HG02759 (cell line): ENCODE results near the gene EHMT1.
"Not testable (repeated sequence)": the region's sequence is repeated elsewhere in the genome, so short reads cannot be mapped to it uniquely, and the experiment has no call there.

Experiments used
- ATAC-seq: cut with Tn5 transposase; IDR thresholded peaks from one replicate; pipeline ENCODE4 v1.9.1; 2021; ENCODE audit warnings: mild to moderate bottlenecking, moderate library complexity; ENCODE audit not compliant: unreplicated experiment

Gene EHMT1

GRCh38 chr9:137880160-137880975, 261.6 kb downstream of the EHMT1 start:
- no peak for ATAC-seq

- ATAC-seq = no peak
These were observed 262.2 kb downstream of the EHMT1 start for GRCh38 chr9:137880976-137881530.

DNA sequence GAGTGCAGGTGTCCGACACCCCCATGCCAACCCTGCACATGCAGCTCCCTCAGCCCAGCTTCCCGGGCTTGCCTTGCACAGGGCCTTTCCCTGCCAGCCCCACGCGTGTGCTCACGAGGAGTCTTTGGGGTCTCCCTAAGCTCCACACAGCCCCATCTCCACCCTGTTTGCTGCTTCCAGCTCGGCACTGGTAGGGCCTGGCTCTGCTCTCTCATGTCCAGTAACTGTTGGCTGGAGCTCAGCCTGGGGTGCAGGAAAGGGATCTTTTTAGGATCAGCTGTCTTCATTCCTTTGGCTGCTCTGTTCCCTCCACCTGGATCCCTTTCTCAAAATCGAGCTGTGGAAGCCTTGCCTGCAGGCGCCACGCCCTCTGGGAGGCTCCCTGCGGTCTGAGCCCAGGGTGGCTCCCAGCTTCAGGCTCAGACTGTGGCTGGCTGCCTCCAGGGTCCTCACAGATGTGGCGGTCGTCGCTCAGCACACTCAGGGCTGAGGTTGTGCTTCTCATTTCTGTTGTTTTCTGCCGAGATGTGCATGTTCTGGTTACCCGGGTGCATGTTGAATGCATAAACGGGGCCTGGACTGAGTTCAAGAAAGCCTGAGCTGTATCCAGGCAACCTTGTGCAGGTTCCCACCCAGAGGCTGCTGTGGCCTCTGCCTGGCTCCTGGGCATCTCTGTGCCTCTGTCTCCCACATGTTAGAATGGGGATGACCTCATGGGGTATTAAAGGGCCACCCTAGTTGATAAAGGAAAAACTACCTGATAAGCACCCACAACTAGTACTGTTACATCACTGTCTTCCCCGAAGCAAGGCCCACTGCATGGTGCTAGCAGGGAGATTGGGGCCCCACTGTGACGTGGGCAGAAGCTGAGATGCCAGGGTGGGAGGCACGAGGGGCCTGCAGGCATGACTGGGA, 263.0 kb downstream of the EHMT1 start:
- ATAC-seq = no peak

DNA sequence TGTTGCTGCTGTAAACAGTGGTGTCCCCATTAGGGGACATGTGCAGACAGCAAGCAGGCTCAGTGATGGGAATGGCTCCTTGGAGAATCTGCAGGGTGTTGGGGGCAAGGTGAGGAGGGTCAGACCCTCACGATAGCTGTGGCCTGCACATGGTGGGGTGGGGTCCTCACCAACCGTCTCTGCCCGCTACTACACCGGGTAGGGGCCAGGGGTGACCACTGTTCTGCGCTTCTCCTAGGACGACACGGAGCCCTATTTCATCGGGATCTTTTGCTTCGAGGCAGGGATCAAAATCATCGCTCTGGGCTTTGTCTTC, 263.7 kb downstream of the EHMT1 start:
- no peak for ATAC-seq

DNA sequence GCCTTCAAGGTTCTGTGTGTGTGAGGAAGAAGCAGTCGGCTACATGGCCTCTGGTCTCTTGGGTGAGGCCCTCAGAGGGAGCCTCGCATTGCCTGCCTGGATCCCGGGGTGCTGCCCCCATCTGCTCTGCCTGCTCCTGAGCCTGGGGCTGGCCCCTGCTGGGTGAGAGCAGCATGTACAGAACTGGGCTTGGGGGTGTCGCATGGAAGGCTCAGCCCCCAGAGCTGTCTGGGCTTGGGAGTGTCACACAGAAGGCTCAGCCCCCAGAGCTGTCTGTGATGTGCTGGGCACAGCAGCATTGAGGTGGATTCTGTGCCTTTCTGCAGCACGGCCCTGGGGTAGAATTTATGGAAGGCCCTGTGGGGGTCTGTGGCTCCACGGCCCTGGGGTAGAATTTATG, 265.2 kb downstream of the EHMT1 start:
- ATAC-seq = not testable (repeated sequence)

DNA sequence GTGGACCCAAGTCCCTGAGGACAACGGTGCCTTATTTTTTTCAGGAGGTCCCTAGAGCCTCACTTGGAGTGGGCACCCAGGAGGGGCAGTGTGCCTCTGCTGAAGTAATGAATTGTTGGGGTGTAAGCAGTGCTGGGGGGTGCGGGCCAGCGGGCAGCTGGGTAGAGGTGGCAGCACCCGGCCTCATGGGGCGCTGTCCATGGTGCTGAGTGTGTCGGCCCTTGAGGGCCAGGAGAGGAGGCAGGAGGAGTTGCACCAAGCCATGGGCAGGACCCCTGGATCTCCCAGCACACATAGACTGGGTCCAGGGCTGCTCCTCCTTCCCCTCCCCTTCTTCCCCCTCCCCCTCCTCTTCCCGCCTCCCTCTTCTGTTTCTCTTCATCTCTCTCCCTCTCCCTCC, 265.7 kb downstream of the EHMT1 start:
- not testable (repeated sequence) for ATAC-seq

GRCh38 chr9:137885121-137885520, 266.3 kb downstream of the EHMT1 start:
- ATAC-seq = not testable (repeated sequence)
